Measurements from ENCODE around the gene DAG1. TPM values are rescaled to one million over a fixed set of nuclear protein-coding genes. Genes with fewer than 3 reads are reported as not detected.

Gene DAG1
- total RNA-seq, 1 donor from 2014 or later: 84.3 TPM

- Mint-ChIP-seq H3K4me3 (peak overlapping the region; percentile 97), H3K27me3 (no peaks in the 10 kb centered on the region), H3K36me3 (peaks cover 8% of the 10 kb centered on the region), H3K9me3 (no peaks in the 10 kb centered on the region), H3K27ac (peak overlapping the region; percentile 98), H3K4me1 (ENCODE audit: unreplicated experiment) (peaks cover 13% of the 10 kb centered on the region)
- TF ChIP-seq, protein P1, sequence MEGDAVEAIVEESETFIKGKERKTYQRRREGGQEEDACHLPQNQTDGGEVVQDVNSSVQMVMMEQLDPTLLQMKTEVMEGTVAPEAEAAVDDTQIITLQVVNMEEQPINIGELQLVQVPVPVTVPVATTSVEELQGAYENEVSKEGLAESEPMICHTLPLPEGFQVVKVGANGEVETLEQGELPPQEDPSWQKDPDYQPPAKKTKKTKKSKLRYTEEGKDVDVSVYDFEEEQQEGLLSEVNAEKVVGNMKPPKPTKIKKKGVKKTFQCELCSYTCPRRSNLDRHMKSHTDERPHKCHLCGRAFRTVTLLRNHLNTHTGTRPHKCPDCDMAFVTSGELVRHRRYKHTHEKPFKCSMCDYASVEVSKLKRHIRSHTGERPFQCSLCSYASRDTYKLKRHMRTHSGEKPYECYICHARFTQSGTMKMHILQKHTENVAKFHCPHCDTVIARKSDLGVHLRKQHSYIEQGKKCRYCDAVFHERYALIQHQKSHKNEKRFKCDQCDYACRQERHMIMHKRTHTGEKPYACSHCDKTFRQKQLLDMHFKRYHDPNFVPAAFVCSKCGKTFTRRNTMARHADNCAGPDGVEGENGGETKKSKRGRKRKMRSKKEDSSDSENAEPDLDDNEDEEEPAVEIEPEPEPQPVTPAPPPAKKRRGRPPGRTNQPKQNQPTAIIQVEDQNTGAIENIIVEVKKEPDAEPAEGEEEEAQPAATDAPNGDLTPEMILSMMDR (conservative IDR thresholded peaks at IDR 0.05): no peak
- no peak for DNase-seq (ENCODE audit: extremely low spot score, unreplicated experiment)
These were observed 1.9 kb downstream of the DAG1 start for GRCh38 chr3:49471856-49472495.

- Mint-ChIP-seq H3K27ac (no peak overlapping the region), H3K9me3 (no peaks in the 10 kb centered on the region), H3K4me1 (ENCODE audit: unreplicated experiment) (peaks cover 6% of the 10 kb centered on the region), H3K36me3 (peaks cover 11% of the 10 kb centered on the region), H3K27me3 (no peaks in the 10 kb centered on the region), H3K4me3 (no peak overlapping the region)
- DNase-seq (ENCODE audit: extremely low spot score, unreplicated experiment): no peak
- TF ChIP-seq, protein P1 (conservative IDR thresholded peaks at IDR 0.05): no peak
These were observed 6.5 kb downstream of the DAG1 start for GRCh38 chr3:49476563-49476962.

DNA sequence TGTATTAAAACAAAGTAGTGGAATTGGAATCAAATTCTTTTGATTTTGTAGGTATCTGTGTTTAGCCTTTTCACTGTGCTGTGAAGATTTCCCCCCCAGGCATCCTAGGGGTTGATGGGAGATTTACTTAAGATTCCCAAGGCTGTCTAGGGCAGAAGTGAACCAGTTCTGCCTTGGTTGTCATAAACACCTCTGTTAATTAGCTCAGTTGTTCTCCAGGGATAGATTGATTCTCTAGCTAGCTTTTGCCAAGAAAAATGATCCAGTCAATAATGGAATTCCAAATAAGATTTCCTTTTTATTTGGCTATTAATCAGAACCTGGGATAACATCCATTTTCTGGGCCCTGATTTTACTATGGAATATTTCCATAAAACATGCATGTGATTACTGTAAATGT lies 12.7 kb downstream of the DAG1 start:
- H3K27ac Mint-ChIP-seq: peak overlapping the region; percentile 61
- no peak for DNase-seq (ENCODE audit: extremely low spot score, unreplicated experiment)

GRCh38 chr3:49484471-49484870 lies 14.4 kb downstream of the DAG1 start:
- H3K4me1 Mint-ChIP-seq (ENCODE audit: unreplicated experiment): peaks cover 11% of the 10 kb centered on the region
- H3K36me3 Mint-ChIP-seq: peaks cover 5% of the 10 kb centered on the region
- H3K9me3 Mint-ChIP-seq: no peaks in the 10 kb centered on the region
- no peak for DNase-seq (ENCODE audit: extremely low spot score, unreplicated experiment)
- TF ChIP-seq, protein P1 (conservative IDR thresholded peaks at IDR 0.05): no peak
- H3K27me3 Mint-ChIP-seq: no peaks in the 10 kb centered on the region
- H3K4me3 Mint-ChIP-seq: no peak overlapping the region
- H3K27ac Mint-ChIP-seq: no peak overlapping the region

More for the DNA sequence above, 12.7 kb downstream of the DAG1 start:
- no peaks in the 10 kb centered on the region for H3K36me3 Mint-ChIP-seq
- H3K4me1 Mint-ChIP-seq (ENCODE audit: unreplicated experiment): peaks cover 11% of the 10 kb centered on the region
- TF ChIP-seq, protein P1 (conservative IDR thresholded peaks at IDR 0.05): no peak
- no peaks in the 10 kb centered on the region for H3K9me3 Mint-ChIP-seq
- H3K4me3 Mint-ChIP-seq: no peak overlapping the region
- no peaks in the 10 kb centered on the region for H3K27me3 Mint-ChIP-seq

DNA sequence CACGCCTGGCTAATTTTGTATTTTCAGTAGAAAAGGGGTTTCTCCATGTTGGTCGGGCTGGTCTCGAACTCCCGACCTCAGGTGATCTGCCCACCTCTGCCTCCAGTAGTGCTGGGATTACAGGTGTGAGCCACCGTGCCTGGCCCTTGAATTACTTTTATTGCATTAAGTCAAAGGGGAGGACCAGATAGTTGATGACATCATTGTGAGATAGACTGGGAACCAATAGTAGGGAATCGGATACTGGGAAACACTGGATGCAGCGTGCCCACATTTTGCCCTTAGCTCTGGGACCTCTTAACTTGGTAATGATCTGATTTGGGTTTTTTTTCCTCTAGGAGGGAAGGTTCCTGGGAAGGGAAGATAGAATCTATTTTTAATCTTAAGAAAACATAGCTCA lies 19.2 kb downstream of the DAG1 start:
- Mint-ChIP-seq H3K4me1 (ENCODE audit: unreplicated experiment) (no peaks in the 10 kb centered on the region), H3K4me3 (no peak overlapping the region), H3K36me3 (peaks cover 5% of the 10 kb centered on the region), H3K27ac (no peak overlapping the region), H3K27me3 (no peaks in the 10 kb centered on the region), H3K9me3 (no peaks in the 10 kb centered on the region)
- DNase-seq (ENCODE audit: extremely low spot score, unreplicated experiment): no peak
- TF ChIP-seq, protein P1 (conservative IDR thresholded peaks at IDR 0.05): no peak
